ENCODE data around the gene SAP30BP. TPM values are rescaled to one million over a fixed set of nuclear protein-coding genes. Genes with fewer than 3 reads are reported as not detected.

Gene SAP30BP
- total and polyA plus RNA-seq, 10 of the 15 experiments (the other 5 are each of a cell fraction or from before 2014, with no cell fraction given), result 57.9 to 166 (median 94.5) TPM

- peaks cover 39% of the 10 kb centered on the region for H3K79me2 ChIP-seq (ENCODE audit: control insufficient read depth, insufficient read depth, low read length)
- no peak overlapping the region for H3K27ac ChIP-seq (ENCODE audit: control insufficient read depth, insufficient read depth)
- no TSS peak for BruUV-seq (replicated peaks)
- H3K9ac ChIP-seq (ENCODE audit: control insufficient read depth, insufficient read depth, low read length), result no peak overlapping the region
- RAD21 ChIA-PET (ENCODE audit: unreplicated experiment), result interaction anchor here (1.3 kb wide), 1 partner anchor 9 kb away, joined by 4 read pairs; no protein-coding TSS in a partner anchor
- no peak for FAIRE-seq
- no peaks in the 10 kb centered on the region for H3K27me3 ChIP-seq (replicated peaks in 1 of 2; ENCODE audit: control insufficient read depth in 2 of 2, insufficient read depth in 2 of 2, low read length in 1 of 2)
- H2AFZ ChIP-seq (ENCODE audit: control insufficient read depth, low read depth, low read length), result no peak overlapping the region
- no peak for DNase-seq (ENCODE audit: low read depth, low spot score)
- no peak for ATAC-seq
- CTCF ChIA-PET, result interaction anchor here (0.9 to 13.2 kb wide), 6 partner anchors 9 to 69 kb away, joined by 3 to 134 read pairs (median 14); partner anchors contain the start of gene SMIM5
- H4K20me1 ChIP-seq (ENCODE audit: control insufficient read depth, insufficient read depth), result no peaks in the 10 kb centered on the region
- peaks cover 38% of the 10 kb centered on the region for H3K4me1 ChIP-seq (ENCODE audit: control insufficient read depth, insufficient read depth, low read length)
- POLR2A ChIA-PET, result interaction anchor here (0.7 kb wide), 1 partner anchor 99 kb away, joined by 4 read pairs; no protein-coding TSS in a partner anchor
- TF ChIP-seq TCF12 (IDR thresholded peaks at IDR 0.05; ENCODE audit: low read depth, low read length) (no peak), BMI1 (IDR thresholded peaks at IDR 0.05; ENCODE audit: borderline replicate concordance) (no peak), BACH1 (IDR thresholded peaks at IDR 0.05; ENCODE audit: borderline replicate concordance) (no peak), USF2 (IDR thresholded peaks at IDR 0.05; ENCODE audit: borderline replicate concordance, low read depth, low read length) (no peak), CEBPB (IDR thresholded peaks at IDR 0.05; ENCODE audit: borderline replicate concordance in 1 of 2, low read depth in 2 of 2, low read length in 2 of 2) (no peak), RAD51 (IDR thresholded peaks at IDR 0.05) (no peak), CBX5 (IDR thresholded peaks at IDR 0.05; ENCODE audit: low read depth) (no peak), MYC (IDR thresholded peaks at IDR 0.05; ENCODE audit: insufficient read depth, insufficient read length, insufficient replicate concordance, low read length, severe bottlenecking) (no peak), PAX5 (IDR thresholded peaks at IDR 0.05; ENCODE audit: borderline replicate concordance, low read depth, low read length) (no peak), E2F8 (IDR thresholded peaks at IDR 0.05; ENCODE audit: low read depth, partially characterized antibody) (no peak), SPI1 (IDR thresholded peaks at IDR 0.05; ENCODE audit: borderline replicate concordance, insufficient read depth, low read depth, low read length) (no peak), MEF2B (IDR thresholded peaks at IDR 0.05; ENCODE audit: partially characterized antibody, poor library complexity, severe bottlenecking) (no peak), HDGF (IDR thresholded peaks at IDR 0.05) (no peak), NBN (IDR thresholded peaks at IDR 0.05) (no peak), CHD1 (IDR thresholded peaks at IDR 0.05; ENCODE audit: low read depth, low read length) (no peak), PRDM15 (CRISPR knock-in tag; IDR thresholded peaks at IDR 0.05) (no peak), ZNF622 (IDR thresholded peaks at IDR 0.05) (no peak), ZSCAN29 (IDR thresholded peaks at IDR 0.05) (no peak)
- intact Hi-C loops (cut with micrococcal nuclease; ENCODE audit: unreplicated experiment), result no loop called here
- H3K9me3 ChIP-seq (replicated peaks; ENCODE audit: control insufficient read depth, insufficient read depth, low read length), result no peaks in the 10 kb centered on the region; the same call in 2 of the 3 replicates
- peaks cover 4 to 20% of the 10 kb centered on the region in 2 experiments; a peak in 3 of 4 replicates for H3K36me3 ChIP-seq (ENCODE audit: control insufficient read depth in 2 of 2, insufficient read depth in 2 of 2, low read length in 1 of 2)
- in situ Hi-C loops (cut with MboI), result no loop called here
- H3K4me3 ChIP-seq, result no peak overlapping the region
- no peak overlapping the region for H3K4me2 ChIP-seq (ENCODE audit: control insufficient read depth, insufficient read depth)
- 92% methylated on average over 5 of the region's 5 CpGs for WGBS (ENCODE audit: insufficient coverage, insufficient replicate concordance, low lambda C conversion rate, missing lambda C conversion rate)
- SMC1A ChIA-PET (ENCODE audit: uncharacterized antibody, unreplicated experiment), result interaction anchor here (0.5 to 2.1 kb wide), 2 partner anchors 10 to 128 kb away, joined by 3 to 7 read pairs; no protein-coding TSS in a partner anchor
Measured at GRCh38 chr17:75684249-75684648, 17.1 kb downstream of the SAP30BP start.
